Measurements from ENCODE around the gene TMEM167B.

The TMEM167B gene

DNA sequence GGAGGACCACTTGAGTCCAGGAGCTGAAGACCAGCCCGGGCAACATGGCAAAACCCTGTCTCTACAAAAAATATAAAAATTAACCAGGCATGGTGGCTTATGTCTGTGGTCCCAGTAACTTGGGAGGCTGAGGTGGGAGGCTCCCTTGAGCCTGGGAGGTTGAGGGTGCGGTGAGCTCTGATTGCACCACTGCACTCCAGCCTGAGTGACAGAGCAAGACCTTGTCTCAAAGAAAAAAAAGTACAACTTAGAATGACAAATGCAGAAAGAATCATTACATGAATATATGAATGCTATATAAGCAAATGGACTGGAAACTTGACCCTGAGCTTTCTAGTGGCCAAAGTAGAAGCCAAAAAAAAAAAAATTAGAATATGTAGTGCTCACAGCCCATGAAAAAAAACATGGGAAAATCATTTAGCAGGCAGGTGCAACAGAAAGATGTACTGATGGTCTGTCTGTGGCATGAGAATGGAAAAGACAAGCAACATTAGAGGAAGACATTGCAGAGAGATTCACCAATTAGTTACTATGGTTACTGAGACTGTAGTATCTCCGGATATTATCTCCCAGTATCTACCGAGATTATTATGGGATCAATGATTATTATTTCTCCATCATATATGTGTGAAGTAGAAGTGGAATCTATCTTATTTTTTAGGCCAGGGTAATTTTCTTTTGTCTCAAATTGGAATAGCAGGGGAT, 42.6 kb downstream of the TMEM167B start:
- Histone ChIP-seq H3K4me3 (ENCODE audit: low read length in 2 of 2) (no peak overlapping the region), H3K9me3 (replicated peaks in 1 of 2; ENCODE audit: control insufficient read depth in 2 of 2, insufficient read depth in 1 of 2, low read depth in 1 of 2, low read length in 2 of 2) (peaks cover 0 to 2% of the 10 kb centered on the region in 2 donors), H3K23ac (ENCODE audit: low read depth, low read length, poor library complexity) (no peak overlapping the region), H3K27ac (replicated peaks; ENCODE audit: low read length) (no peak overlapping the region), H2BK5ac (ENCODE audit: low read length) (no peak overlapping the region), H3K79me1 (ENCODE audit: low read depth, low read length) (no peaks in the 10 kb centered on the region), H2AFZ (ENCODE audit: low read length) (no peak overlapping the region), H3K36me3 (replicated peaks in 1 of 2; ENCODE audit: control insufficient read depth in 2 of 2, insufficient read depth in 2 of 2, low read length in 2 of 2) (no peaks in the 10 kb centered on the region), H4K91ac (ENCODE audit: low read depth, low read length, poor library complexity) (no peak overlapping the region), H2BK15ac (ENCODE audit: low read length) (no peak overlapping the region), H3K18ac (ENCODE audit: low read length) (no peak overlapping the region), H3K4ac (ENCODE audit: low read length) (no peak overlapping the region), H2BK12ac (ENCODE audit: low read length) (no peak overlapping the region), H2BK120ac (ENCODE audit: low read depth, low read length) (no peak overlapping the region), H4K8ac (ENCODE audit: low read depth, low read length) (no peak overlapping the region), H3K4me2 (ENCODE audit: insufficient read depth, low read length, poor library complexity, severe bottlenecking) (no peak overlapping the region), H3K27me3 (ENCODE audit: control insufficient read depth in 3 of 3, insufficient read depth in 3 of 3, low read depth in 1 of 3, low read length in 3 of 3) (peaks cover 0 to 5% (median 3%) of the 10 kb centered on the region in 3 experiments), H3K4me1 (ENCODE audit: control insufficient read depth in 2 of 2, insufficient read depth in 1 of 2, low read depth in 1 of 2, low read length in 2 of 2) (peaks cover 0 to 3% of the 10 kb centered on the region in 2 donors), H3K14ac (ENCODE audit: low read length) (no peak overlapping the region), H3K9ac (ENCODE audit: low read depth, low read length, poor library complexity) (no peak overlapping the region), H2AK5ac (ENCODE audit: low read depth, low read length) (no peak overlapping the region)
- WGBS, 2 donors (ENCODE audit: extremely low coverage in 2 of 2, insufficient read length in 2 of 2, insufficient replicate concordance in 1 of 2): no CpG with 5 or more reads among the region's 4 CpGs
- no peak for DNase-seq (ENCODE audit: low spot score)

DNA sequence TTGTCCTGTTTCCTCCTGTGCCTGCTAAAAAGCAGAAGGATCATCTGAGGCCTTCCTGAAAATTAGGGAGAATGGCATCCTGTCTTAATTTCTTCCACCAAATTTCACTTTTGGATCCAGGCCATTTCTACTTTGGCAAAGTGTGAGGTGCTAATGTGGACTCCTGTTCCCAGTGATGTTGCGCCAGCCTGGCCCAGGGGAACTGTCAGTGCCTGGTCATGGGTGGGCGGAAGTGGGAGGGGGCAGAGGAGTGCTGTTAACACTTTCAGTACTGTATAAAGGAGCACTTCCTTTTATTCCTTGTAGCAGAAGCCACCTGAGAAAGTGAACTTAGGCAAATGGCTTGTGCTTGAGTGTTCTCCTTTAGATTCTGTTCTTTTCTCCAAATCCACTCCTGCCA, 43.3 kb downstream of the TMEM167B start:
- no peak overlapping the region for H3K18ac ChIP-seq (ENCODE audit: low read length)
- no CpG with 5 or more reads among the region's 2 CpGs for WGBS, 2 donors (ENCODE audit: extremely low coverage in 2 of 2, insufficient read length in 2 of 2, insufficient replicate concordance in 1 of 2)
- peaks cover 0 to 2% of the 10 kb centered on the region in 2 donors for H3K9me3 ChIP-seq (replicated peaks in 1 of 2; ENCODE audit: control insufficient read depth in 2 of 2, insufficient read depth in 1 of 2, low read depth in 1 of 2, low read length in 2 of 2)
- H3K36me3 ChIP-seq (replicated peaks in 1 of 2; ENCODE audit: control insufficient read depth in 2 of 2, insufficient read depth in 2 of 2, low read length in 2 of 2): no peaks in the 10 kb centered on the region
- no peak overlapping the region for H3K9ac ChIP-seq (ENCODE audit: low read depth, low read length, poor library complexity)
- no peak overlapping the region for H2AFZ ChIP-seq (ENCODE audit: low read length)
- no peak overlapping the region for H4K8ac ChIP-seq (ENCODE audit: low read depth, low read length)
- no peak overlapping the region for H2BK5ac ChIP-seq (ENCODE audit: low read length)
- H2AK5ac ChIP-seq (ENCODE audit: low read depth, low read length): no peak overlapping the region
- H3K14ac ChIP-seq (ENCODE audit: low read length): no peak overlapping the region
- no peak overlapping the region for H3K27ac ChIP-seq (replicated peaks; ENCODE audit: low read length)
- no peak overlapping the region for H2BK15ac ChIP-seq (ENCODE audit: low read length)
- peaks cover 0 to 3% of the 10 kb centered on the region in 2 donors for H3K4me1 ChIP-seq (ENCODE audit: control insufficient read depth in 2 of 2, insufficient read depth in 1 of 2, low read depth in 1 of 2, low read length in 2 of 2)
- H3K4me2 ChIP-seq (ENCODE audit: insufficient read depth, low read length, poor library complexity, severe bottlenecking): no peak overlapping the region
- H2BK12ac ChIP-seq (ENCODE audit: low read length): no peak overlapping the region
- H3K79me1 ChIP-seq (ENCODE audit: low read depth, low read length): no peaks in the 10 kb centered on the region
- DNase-seq (ENCODE audit: low spot score): no peak
- H3K4me3 ChIP-seq (ENCODE audit: low read length in 2 of 2): no peak overlapping the region
- H3K23ac ChIP-seq (ENCODE audit: low read depth, low read length, poor library complexity): no peak overlapping the region
- H2BK120ac ChIP-seq (ENCODE audit: low read depth, low read length): no peak overlapping the region
- no peak overlapping the region for H3K4ac ChIP-seq (ENCODE audit: low read length)
- H3K27me3 ChIP-seq (ENCODE audit: control insufficient read depth in 3 of 3, insufficient read depth in 3 of 3, low read depth in 1 of 3, low read length in 3 of 3): peaks cover 0 to 5% (median 3%) of the 10 kb centered on the region in 3 experiments
- no peak overlapping the region for H4K91ac ChIP-seq (ENCODE audit: low read depth, low read length, poor library complexity)

DNA sequence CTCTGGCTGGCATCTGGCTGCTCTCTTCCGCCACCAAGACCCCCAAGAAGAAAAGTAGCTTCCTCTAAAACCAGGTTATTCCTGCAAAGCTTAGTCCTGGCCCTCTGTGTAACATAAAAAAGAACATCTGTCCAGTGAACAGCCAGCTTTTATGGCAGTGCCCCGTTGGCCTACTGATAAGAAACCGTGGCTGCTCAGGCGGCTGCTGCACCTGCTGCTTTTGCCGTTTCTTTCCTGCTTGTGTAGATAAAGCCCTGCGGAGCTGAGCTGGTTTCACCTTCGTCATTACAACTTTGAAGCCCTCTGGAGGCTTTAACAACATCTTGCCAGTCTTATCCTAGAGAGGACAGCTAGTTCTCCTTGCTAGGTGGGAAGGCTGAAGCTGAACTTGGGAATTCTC, 43.9 kb downstream of the TMEM167B start:
- Histone ChIP-seq H3K79me1 (ENCODE audit: low read depth, low read length) (no peaks in the 10 kb centered on the region), H2BK120ac (ENCODE audit: low read depth, low read length) (no peak overlapping the region), H3K9me3 (replicated peaks in 1 of 2; ENCODE audit: control insufficient read depth in 2 of 2, insufficient read depth in 1 of 2, low read depth in 1 of 2, low read length in 2 of 2) (peaks cover 0 to 2% of the 10 kb centered on the region in 2 donors), H3K27me3 (ENCODE audit: control insufficient read depth in 3 of 3, insufficient read depth in 3 of 3, low read depth in 1 of 3, low read length in 3 of 3) (peaks cover 0 to 5% (median 3%) of the 10 kb centered on the region in 3 experiments), H2BK15ac (ENCODE audit: low read length) (no peak overlapping the region), H3K4ac (ENCODE audit: low read length) (no peak overlapping the region), H3K4me1 (ENCODE audit: control insufficient read depth in 2 of 2, insufficient read depth in 1 of 2, low read depth in 1 of 2, low read length in 2 of 2) (peaks cover 0 to 3% of the 10 kb centered on the region in 2 donors), H3K36me3 (replicated peaks in 1 of 2; ENCODE audit: control insufficient read depth in 2 of 2, insufficient read depth in 2 of 2, low read length in 2 of 2) (no peaks in the 10 kb centered on the region), H3K14ac (ENCODE audit: low read length) (no peak overlapping the region), H2AFZ (ENCODE audit: low read length) (peak overlapping the region; percentile 64), H4K8ac (ENCODE audit: low read depth, low read length) (no peak overlapping the region), H3K4me2 (ENCODE audit: insufficient read depth, low read length, poor library complexity, severe bottlenecking) (no peak overlapping the region), H3K18ac (ENCODE audit: low read length) (no peak overlapping the region), H2BK12ac (ENCODE audit: low read length) (no peak overlapping the region), H4K91ac (ENCODE audit: low read depth, low read length, poor library complexity) (no peak overlapping the region), H2BK5ac (ENCODE audit: low read length) (no peak overlapping the region), H2AK5ac (ENCODE audit: low read depth, low read length) (no peak overlapping the region), H3K9ac (ENCODE audit: low read depth, low read length, poor library complexity) (no peak overlapping the region), H3K23ac (ENCODE audit: low read depth, low read length, poor library complexity) (no peak overlapping the region), H3K27ac (replicated peaks; ENCODE audit: low read length) (no peak overlapping the region), H3K4me3 (ENCODE audit: low read length in 2 of 2) (no peak overlapping the region)
- no CpG with 5 or more reads among the region's 7 CpGs for WGBS, 2 donors (ENCODE audit: extremely low coverage in 2 of 2, insufficient read length in 2 of 2, insufficient replicate concordance in 1 of 2)
- DNase-seq (ENCODE audit: low spot score): no peak

DNA sequence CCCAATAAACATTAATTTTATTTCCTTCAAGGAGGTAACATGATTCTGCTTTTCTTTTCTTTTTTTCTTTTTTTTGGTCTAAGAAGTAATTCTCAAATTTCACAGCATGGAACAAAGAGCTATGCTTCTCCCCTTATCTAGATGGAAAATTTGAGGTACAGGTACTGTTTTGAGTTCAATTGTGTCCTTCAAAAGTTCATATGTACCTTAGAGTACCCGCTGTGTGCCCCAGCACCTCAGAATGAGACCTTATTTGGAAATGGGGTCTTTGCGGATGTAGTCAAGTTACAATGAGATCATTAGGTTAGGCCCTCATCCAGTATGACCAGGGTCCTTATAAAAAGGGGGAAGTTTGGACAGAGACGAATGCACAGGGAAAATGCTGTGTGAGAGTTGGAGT, 45.4 kb downstream of the TMEM167B start:
- Histone ChIP-seq H3K27me3 (ENCODE audit: control insufficient read depth in 3 of 3, insufficient read depth in 3 of 3, low read depth in 1 of 3, low read length in 3 of 3) (peaks cover 0 to 5% (median 2%) of the 10 kb centered on the region in 3 experiments), H2AFZ (ENCODE audit: low read length) (no peak overlapping the region)

More for the DNA sequence above, 45.4 kb downstream of the TMEM167B start:
- Histone ChIP-seq H3K18ac (ENCODE audit: low read length) (no peak overlapping the region), H2BK12ac (ENCODE audit: low read length) (no peak overlapping the region), H3K9ac (ENCODE audit: low read depth, low read length, poor library complexity) (no peak overlapping the region), H3K4me2 (ENCODE audit: insufficient read depth, low read length, poor library complexity, severe bottlenecking) (no peak overlapping the region), H3K79me1 (ENCODE audit: low read depth, low read length) (no peaks in the 10 kb centered on the region), H2BK120ac (ENCODE audit: low read depth, low read length) (no peak overlapping the region), H2BK15ac (ENCODE audit: low read length) (no peak overlapping the region), H2AK5ac (ENCODE audit: low read depth, low read length) (no peak overlapping the region), H4K91ac (ENCODE audit: low read depth, low read length, poor library complexity) (no peak overlapping the region), H3K4me1 (ENCODE audit: control insufficient read depth in 2 of 2, insufficient read depth in 1 of 2, low read depth in 1 of 2, low read length in 2 of 2) (peaks cover 0 to 3% of the 10 kb centered on the region in 2 donors), H3K9me3 (replicated peaks in 1 of 2; ENCODE audit: control insufficient read depth in 2 of 2, insufficient read depth in 1 of 2, low read depth in 1 of 2, low read length in 2 of 2) (no peaks in the 10 kb centered on the region), H2BK5ac (ENCODE audit: low read length) (no peak overlapping the region), H3K4me3 (ENCODE audit: low read length in 2 of 2) (no peak overlapping the region), H3K23ac (ENCODE audit: low read depth, low read length, poor library complexity) (no peak overlapping the region), H3K4ac (ENCODE audit: low read length) (no peak overlapping the region), H3K27ac (replicated peaks; ENCODE audit: low read length) (no peak overlapping the region), H3K36me3 (replicated peaks in 1 of 2; ENCODE audit: control insufficient read depth in 2 of 2, insufficient read depth in 2 of 2, low read length in 2 of 2) (no peaks in the 10 kb centered on the region), H3K14ac (ENCODE audit: low read length) (no peak overlapping the region), H4K8ac (ENCODE audit: low read depth, low read length) (no peak overlapping the region)
- DNase-seq (ENCODE audit: low spot score): no peak
- WGBS, 2 donors (ENCODE audit: extremely low coverage in 2 of 2, insufficient read length in 2 of 2, insufficient replicate concordance in 1 of 2): no CpG with 5 or more reads among the region's 3 CpGs

Measured in neuronal stem cell (in vitro differentiated cells).